ENCODE results near the gene ZNF791. TPM values are rescaled to one million over a fixed set of nuclear protein-coding genes. Genes with fewer than 3 reads are reported as not detected.
"Not testable (repeated sequence)": the region's sequence is repeated elsewhere in the genome, so short reads cannot be mapped to it uniquely, and the experiment has no call there.

ZNF791 gene
- total RNA-seq, result 10 to 100 TPM; 52.6 to 62.0 (median 56.5) TPM
- 41.8 TPM for total RNA-seq (2013)

DNA sequence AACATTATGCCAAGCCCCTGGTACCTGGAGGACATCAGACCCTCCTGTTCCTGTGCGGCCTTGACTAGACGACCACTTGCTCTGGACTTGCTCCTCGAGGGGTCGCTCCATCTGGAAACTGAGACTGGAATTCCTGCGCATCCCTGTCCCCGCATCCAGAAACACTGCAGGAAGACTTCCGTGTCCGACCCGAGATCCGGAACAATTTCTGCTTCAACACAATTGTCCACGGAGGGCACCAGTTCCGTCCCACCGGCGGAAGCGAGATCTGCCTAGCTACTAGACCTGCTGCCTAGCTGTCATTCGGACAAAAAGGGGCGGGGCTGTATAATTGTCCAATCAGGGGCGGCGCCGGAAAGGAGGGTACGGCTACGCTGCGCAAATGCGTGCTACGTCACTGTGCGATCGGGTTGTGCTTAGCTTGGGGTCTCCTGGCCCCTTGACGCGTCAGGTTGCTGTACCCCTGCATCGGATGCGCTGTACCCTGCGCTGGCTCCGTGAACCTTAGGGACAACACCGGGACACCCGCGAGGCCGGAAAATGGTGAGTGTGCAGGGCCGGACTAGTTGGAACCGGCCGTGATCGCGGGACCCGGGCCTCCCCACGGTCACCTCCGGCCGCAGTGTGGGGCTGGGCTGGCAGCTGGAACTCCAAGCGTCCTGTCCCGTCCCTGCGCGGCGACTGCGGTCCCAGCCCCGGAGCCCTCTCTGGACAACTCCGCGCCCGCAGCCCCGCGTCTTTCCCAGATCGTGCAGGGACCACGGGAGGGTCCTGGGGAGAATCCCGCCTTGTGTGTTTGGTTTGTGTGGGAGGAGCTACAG, at the start of gene ZNF791, which contains the start of gene ZNF490:
ZNF791 (plus strand) TSS at position 381 of the 821 bp plus-strand sequence; CDS start at position 541, 160 bp downstream.
ZNF490 (minus strand) TSS at position 274 of the 821 bp plus-strand sequence; CDS start at position 141, 133 bp downstream.
- peak within 1 kb of the TSS; percentile 98 to 99 for H3K27ac Mint-ChIP-seq
- WGBS (ENCODE audit: insufficient coverage), result under 1% methylated on average over 60 of the region's 61 CpGs
- TF ChIP-seq, protein P1, sequence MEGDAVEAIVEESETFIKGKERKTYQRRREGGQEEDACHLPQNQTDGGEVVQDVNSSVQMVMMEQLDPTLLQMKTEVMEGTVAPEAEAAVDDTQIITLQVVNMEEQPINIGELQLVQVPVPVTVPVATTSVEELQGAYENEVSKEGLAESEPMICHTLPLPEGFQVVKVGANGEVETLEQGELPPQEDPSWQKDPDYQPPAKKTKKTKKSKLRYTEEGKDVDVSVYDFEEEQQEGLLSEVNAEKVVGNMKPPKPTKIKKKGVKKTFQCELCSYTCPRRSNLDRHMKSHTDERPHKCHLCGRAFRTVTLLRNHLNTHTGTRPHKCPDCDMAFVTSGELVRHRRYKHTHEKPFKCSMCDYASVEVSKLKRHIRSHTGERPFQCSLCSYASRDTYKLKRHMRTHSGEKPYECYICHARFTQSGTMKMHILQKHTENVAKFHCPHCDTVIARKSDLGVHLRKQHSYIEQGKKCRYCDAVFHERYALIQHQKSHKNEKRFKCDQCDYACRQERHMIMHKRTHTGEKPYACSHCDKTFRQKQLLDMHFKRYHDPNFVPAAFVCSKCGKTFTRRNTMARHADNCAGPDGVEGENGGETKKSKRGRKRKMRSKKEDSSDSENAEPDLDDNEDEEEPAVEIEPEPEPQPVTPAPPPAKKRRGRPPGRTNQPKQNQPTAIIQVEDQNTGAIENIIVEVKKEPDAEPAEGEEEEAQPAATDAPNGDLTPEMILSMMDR (IDR thresholded peaks at IDR 0.05), result no peak
- peak within 1 kb of the TSS; percentile 99 for H3K4me3 Mint-ChIP-seq
- Histone ChIP-seq H3K9me3 (ENCODE audit: control insufficient read depth, insufficient read depth, low read length) (no peaks in the 10 kb centered on the region), H3K27me3 (ENCODE audit: control insufficient read depth, insufficient read depth, low read length) (no peaks in the 10 kb centered on the region), H3K4me1 (ENCODE audit: control insufficient read depth, insufficient read depth, low read length) (peaks cover 49% of the 10 kb centered on the region), H3K4me3 (ENCODE audit: low read length) (peak within 1 kb of the TSS; percentile 90), H3K36me3 (ENCODE audit: control insufficient read depth, insufficient read depth, low read length) (peaks cover 7% of the 10 kb centered on the region), H3K27ac (ENCODE audit: low read length) (peak within 1 kb of the TSS; percentile 95)
- no peaks in the 10 kb centered on the region for H3K36me3 Mint-ChIP-seq
- ATAC-seq (peak; percentile 93 to 98 (median 95)), DNase-seq (peak; percentile 95 to 97)
- intact Hi-C loops (cut with micrococcal nuclease), result loop anchor here (1.0 to 2.0 kb wide), 2 partner anchors 59 to 60 kb away; partner anchors contain the start of gene ZNF564
- peaks cover 24 to 28% of the 10 kb centered on the region in 2 donors for H3K4me1 Mint-ChIP-seq
- no peaks in the 10 kb centered on the region for H3K27me3 Mint-ChIP-seq (ENCODE audit: low read depth in 2 of 2)
- no peaks in the 10 kb centered on the region for H3K9me3 Mint-ChIP-seq

DNA sequence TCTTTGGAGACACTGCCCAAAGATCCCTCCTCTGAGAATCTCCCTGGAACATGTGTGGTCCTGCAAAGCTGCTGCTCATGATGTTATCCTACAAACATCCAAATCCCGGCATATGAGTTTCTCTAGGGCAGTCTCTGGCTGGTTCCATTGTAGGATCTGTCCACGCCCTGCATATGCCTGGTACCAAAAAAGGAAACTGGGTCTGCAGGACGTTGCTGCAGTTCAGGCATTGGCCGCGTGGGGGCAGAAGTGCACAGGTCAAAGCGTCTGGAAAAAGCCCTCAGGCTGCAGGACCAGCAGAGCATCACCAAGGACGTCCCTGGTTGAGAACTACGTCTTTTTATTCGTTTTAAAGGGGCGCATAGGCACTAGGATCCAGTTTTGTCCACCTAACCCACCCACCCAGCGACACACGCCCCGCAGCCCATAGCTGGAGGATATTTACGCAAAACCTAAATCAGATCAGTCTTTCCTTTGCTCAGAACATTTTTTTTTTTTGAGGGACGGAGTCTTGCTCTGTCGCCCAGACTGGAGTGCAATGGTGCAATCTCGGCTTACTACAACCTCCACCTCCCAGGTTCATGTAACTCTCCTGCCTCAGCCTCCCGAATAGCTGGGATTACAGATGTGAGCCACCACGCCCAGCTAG, 46.6 kb upstream of the ZNF791 start:
- H3K9me3 ChIP-seq (ENCODE audit: control insufficient read depth, insufficient read depth, low read length), result no peaks in the 10 kb centered on the region
- H3K9me3 Mint-ChIP-seq, result no peaks in the 10 kb centered on the region
- H3K27ac Mint-ChIP-seq, result no peak overlapping the region
- peaks cover 5% of the 10 kb centered on the region for H3K4me1 ChIP-seq (ENCODE audit: control insufficient read depth, insufficient read depth, low read length)
- H3K4me1 Mint-ChIP-seq, result peaks cover 4 to 5% of the 10 kb centered on the region in 2 donors
- DNase-seq (peak; percentile 87 to 93), ATAC-seq (peak; percentile 94 to 100 (median 99))
- TF ChIP-seq, protein P1 (IDR thresholded peaks at IDR 0.05), result peak; percentile 94
- H3K27me3 ChIP-seq (ENCODE audit: control insufficient read depth, insufficient read depth, low read length), result no peaks in the 10 kb centered on the region
- H3K27me3 Mint-ChIP-seq (ENCODE audit: low read depth in 2 of 2), result no peaks in the 10 kb centered on the region
- no peak overlapping the region for H3K4me3 ChIP-seq (ENCODE audit: low read length)
- no peaks in the 10 kb centered on the region for H3K36me3 ChIP-seq (ENCODE audit: control insufficient read depth, insufficient read depth, low read length)
- 24% methylated on average over 19 of the region's 19 CpGs for WGBS (ENCODE audit: insufficient coverage)
- H3K4me3 Mint-ChIP-seq, result no peak overlapping the region
- H3K36me3 Mint-ChIP-seq, result no peaks in the 10 kb centered on the region
- no peak overlapping the region for H3K27ac ChIP-seq (ENCODE audit: low read length)
- intact Hi-C loops (cut with micrococcal nuclease), result loop anchor here (1.0 to 2.0 kb wide), 3 partner anchors 108 to 283 kb away; no protein-coding TSS in a partner anchor

DNA sequence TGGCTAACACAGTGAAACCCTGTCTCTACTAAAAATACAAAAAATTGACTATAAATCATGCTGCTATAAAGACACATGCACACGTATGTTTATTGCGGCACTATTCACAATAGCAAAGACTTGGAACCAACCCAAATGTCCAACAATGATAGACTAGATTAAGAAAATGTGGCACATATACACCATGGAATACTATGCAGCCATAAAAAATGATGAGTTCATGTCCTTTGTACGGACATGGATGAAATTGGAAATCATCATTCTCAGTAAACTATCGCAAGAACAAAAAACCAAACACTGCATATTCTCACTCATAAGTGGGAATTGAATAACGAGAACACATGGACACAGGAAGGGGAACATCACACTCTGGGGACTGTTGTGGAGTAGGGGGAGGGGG, 44.3 kb upstream of the ZNF791 start:
- WGBS (ENCODE audit: insufficient coverage), result no CpG with 5 or more reads among the region's 5 CpGs
- H3K4me3 ChIP-seq (ENCODE audit: low read length); H3K4me1 Mint-ChIP-seq; H3K27me3 ChIP-seq (ENCODE audit: control insufficient read depth, insufficient read depth, low read length); H3K27me3 Mint-ChIP-seq (ENCODE audit: low read depth in 2 of 2); H3K4me1 ChIP-seq (ENCODE audit: control insufficient read depth, insufficient read depth, low read length); DNase-seq; intact Hi-C loops (cut with micrococcal nuclease); H3K4me3 Mint-ChIP-seq; H3K27ac Mint-ChIP-seq; H3K36me3 ChIP-seq (ENCODE audit: control insufficient read depth, insufficient read depth, low read length); H3K9me3 Mint-ChIP-seq; ATAC-seq; H3K27ac ChIP-seq (ENCODE audit: low read length); H3K9me3 ChIP-seq (ENCODE audit: control insufficient read depth, insufficient read depth, low read length); H3K36me3 Mint-ChIP-seq: not testable (repeated sequence)

DNA sequence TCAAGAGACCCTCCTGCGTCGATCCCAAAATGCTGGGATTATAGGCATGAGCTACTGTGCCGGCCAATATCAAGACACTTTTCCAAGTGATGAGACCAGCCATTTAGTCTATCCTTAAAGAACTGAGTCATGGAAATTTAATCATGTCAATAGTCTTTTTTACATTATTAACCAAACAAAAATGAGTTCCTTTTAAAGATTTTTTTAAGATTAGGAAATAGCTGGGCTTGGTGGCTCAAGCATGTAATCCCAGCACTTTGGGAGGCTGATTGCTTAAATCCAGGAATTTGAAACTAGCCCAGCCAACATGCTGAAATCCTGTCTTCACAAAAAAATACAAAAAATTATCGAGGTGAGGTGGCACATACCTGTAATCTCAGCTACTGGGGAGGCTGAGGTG, 42.8 kb upstream of the ZNF791 start:
- no peak overlapping the region for H3K4me3 ChIP-seq (ENCODE audit: low read length)
- H3K27me3 ChIP-seq (ENCODE audit: control insufficient read depth, insufficient read depth, low read length), result no peaks in the 10 kb centered on the region
- H3K27ac Mint-ChIP-seq, result no peak overlapping the region
- no peaks in the 10 kb centered on the region for H3K9me3 Mint-ChIP-seq
- TF ChIP-seq, protein P1 (IDR thresholded peaks at IDR 0.05), result no peak
- no peaks in the 10 kb centered on the region for H3K36me3 Mint-ChIP-seq
- DNase-seq, result no peak
- WGBS (ENCODE audit: insufficient coverage), result 92% methylated on average over 4 of the region's 4 CpGs
- intact Hi-C loops (cut with micrococcal nuclease), result no loop called here
- peaks cover 5% of the 10 kb centered on the region for H3K4me1 ChIP-seq (ENCODE audit: control insufficient read depth, insufficient read depth, low read length)
- no peak overlapping the region for H3K27ac ChIP-seq (ENCODE audit: low read length)
- no peaks in the 10 kb centered on the region for H3K9me3 ChIP-seq (ENCODE audit: control insufficient read depth, insufficient read depth, low read length)
- no peak for ATAC-seq
- no peaks in the 10 kb centered on the region for H3K27me3 Mint-ChIP-seq (ENCODE audit: low read depth in 2 of 2)
- no peak overlapping the region for H3K4me3 Mint-ChIP-seq
- H3K4me1 Mint-ChIP-seq, result peaks cover 4 to 5% of the 10 kb centered on the region in 2 donors
- no peaks in the 10 kb centered on the region for H3K36me3 ChIP-seq (ENCODE audit: control insufficient read depth, insufficient read depth, low read length)
